Neural cell (in vitro differentiated cells): ENCODE measurements around the gene TIMM44.

Experiments
- EP300 ChIP-seq: fragments of 450-650 bp; conservative IDR thresholded peaks from 2 replicates; pipeline ENCODE4 v1.6.1; 2014; ENCODE audit warnings: antibody characterized with exemption, mild to moderate bottlenecking, moderate library complexity; ENCODE audit not compliant: poor library complexity, severe bottlenecking
- EZH2 ChIP-seq: fragments of 200-600, 300-800 bp; shearing (Covaris generic), sonication (generic); IDR thresholded peaks from 2 replicates; pipeline ENCODE4 v1.6.1; 2014; ENCODE audit warnings: antibody characterized with exemption, low read length, borderline replicate concordance, mild to moderate bottlenecking; ENCODE audit not compliant: insufficient read depth, poor library complexity, severe bottlenecking
- MXI1 ChIP-seq: fragments of 450-650 bp; conservative IDR thresholded peaks from 2 replicates; pipeline ENCODE4 v1.6.1; 2014; ENCODE audit warnings: antibody characterized with exemption, mild to moderate bottlenecking; ENCODE audit not compliant: poor library complexity, severe bottlenecking
- POLR2AphosphoS5 ChIP-seq: IDR thresholded peaks from 2 replicates; pipeline ENCODE4 v1.6.1; 2012
- RAD21 ChIP-seq: fragments of 450-650 bp; conservative IDR thresholded peaks from 2 replicates; pipeline ENCODE4 v1.6.1; 2014; ENCODE audit warnings: antibody characterized with exemption, mild to moderate bottlenecking, moderate library complexity
- SMC3 ChIP-seq: fragments of 450-650 bp; conservative IDR thresholded peaks from 2 replicates; pipeline ENCODE4 v1.6.1; 2014; ENCODE audit warnings: antibody characterized with exemption, mild to moderate bottlenecking, moderate library complexity; ENCODE audit not compliant: poor library complexity
- TAF1 ChIP-seq: IDR thresholded peaks from 2 replicates; pipeline ENCODE4 v1.6.1; 2012; ENCODE audit warnings: low read depth
- TF ChIP-seq, protein P1 (sequence below): fragments of 450-650 bp; IDR thresholded peaks from 2 replicates; pipeline ENCODE4 v1.5.1; 2014; ENCODE audit warnings: antibody characterized with exemption, mild to moderate bottlenecking, moderate library complexity; ENCODE audit not compliant: poor library complexity, severe bottlenecking
- TF ChIP-seq, protein P2 (sequence below): IDR thresholded peaks from 2 replicates; pipeline ENCODE4 v1.6.1; 2012; ENCODE audit warnings: borderline replicate concordance

DNA sequence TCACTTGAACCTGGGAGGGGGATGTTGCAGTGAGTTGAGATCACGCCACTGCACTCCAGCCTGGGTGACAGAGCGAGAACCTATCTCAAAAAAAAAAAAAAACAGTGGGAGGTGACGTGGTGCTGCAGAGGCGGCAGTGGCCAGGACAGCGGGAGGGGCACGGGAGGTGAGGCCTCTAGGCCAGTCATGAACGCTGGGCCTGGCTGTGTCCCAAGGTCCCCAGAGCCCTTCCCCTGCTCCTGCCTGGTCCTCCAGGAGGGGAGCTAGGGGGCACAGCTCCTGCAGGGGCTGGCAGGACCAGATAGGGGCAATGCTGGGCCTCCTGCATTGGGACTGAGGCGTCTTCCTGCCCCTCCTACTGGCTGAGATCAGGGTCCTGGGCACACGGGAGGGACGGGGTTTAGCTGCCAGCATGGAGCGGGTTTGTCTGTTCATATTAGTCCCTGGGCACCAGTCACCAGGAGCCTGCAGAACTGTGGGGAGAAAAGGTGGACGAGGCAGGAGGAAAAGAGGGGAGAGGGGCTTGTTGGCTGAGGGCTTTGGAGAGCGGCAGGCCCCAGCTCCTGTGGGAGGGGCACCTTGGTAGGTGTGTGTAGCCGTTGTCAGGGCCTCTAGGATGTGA, 35.3 kb downstream of the TIMM44 start:
- TF ChIP-seq, protein P1, sequence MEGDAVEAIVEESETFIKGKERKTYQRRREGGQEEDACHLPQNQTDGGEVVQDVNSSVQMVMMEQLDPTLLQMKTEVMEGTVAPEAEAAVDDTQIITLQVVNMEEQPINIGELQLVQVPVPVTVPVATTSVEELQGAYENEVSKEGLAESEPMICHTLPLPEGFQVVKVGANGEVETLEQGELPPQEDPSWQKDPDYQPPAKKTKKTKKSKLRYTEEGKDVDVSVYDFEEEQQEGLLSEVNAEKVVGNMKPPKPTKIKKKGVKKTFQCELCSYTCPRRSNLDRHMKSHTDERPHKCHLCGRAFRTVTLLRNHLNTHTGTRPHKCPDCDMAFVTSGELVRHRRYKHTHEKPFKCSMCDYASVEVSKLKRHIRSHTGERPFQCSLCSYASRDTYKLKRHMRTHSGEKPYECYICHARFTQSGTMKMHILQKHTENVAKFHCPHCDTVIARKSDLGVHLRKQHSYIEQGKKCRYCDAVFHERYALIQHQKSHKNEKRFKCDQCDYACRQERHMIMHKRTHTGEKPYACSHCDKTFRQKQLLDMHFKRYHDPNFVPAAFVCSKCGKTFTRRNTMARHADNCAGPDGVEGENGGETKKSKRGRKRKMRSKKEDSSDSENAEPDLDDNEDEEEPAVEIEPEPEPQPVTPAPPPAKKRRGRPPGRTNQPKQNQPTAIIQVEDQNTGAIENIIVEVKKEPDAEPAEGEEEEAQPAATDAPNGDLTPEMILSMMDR: no peak
- TF ChIP-seq POLR2AphosphoS5 (no peak), EZH2 (no peak), EP300 (no peak), TAF1 (no peak), SMC3 (no peak), RAD21 (no peak), MXI1 (no peak)
- TF ChIP-seq, protein P2, sequence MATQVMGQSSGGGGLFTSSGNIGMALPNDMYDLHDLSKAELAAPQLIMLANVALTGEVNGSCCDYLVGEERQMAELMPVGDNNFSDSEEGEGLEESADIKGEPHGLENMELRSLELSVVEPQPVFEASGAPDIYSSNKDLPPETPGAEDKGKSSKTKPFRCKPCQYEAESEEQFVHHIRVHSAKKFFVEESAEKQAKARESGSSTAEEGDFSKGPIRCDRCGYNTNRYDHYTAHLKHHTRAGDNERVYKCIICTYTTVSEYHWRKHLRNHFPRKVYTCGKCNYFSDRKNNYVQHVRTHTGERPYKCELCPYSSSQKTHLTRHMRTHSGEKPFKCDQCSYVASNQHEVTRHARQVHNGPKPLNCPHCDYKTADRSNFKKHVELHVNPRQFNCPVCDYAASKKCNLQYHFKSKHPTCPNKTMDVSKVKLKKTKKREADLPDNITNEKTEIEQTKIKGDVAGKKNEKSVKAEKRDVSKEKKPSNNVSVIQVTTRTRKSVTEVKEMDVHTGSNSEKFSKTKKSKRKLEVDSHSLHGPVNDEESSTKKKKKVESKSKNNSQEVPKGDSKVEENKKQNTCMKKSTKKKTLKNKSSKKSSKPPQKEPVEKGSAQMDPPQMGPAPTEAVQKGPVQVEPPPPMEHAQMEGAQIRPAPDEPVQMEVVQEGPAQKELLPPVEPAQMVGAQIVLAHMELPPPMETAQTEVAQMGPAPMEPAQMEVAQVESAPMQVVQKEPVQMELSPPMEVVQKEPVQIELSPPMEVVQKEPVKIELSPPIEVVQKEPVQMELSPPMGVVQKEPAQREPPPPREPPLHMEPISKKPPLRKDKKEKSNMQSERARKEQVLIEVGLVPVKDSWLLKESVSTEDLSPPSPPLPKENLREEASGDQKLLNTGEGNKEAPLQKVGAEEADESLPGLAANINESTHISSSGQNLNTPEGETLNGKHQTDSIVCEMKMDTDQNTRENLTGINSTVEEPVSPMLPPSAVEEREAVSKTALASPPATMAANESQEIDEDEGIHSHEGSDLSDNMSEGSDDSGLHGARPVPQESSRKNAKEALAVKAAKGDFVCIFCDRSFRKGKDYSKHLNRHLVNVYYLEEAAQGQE: no peak
